ENCODE data around the gene PRDM16. TPM values are rescaled to one million over a fixed set of nuclear protein-coding genes. Genes with fewer than 3 reads are reported as not detected.

Gene PRDM16
- polyA plus RNA-seq, 1 donor from 2014 or later = 0.21 TPM

DNA sequence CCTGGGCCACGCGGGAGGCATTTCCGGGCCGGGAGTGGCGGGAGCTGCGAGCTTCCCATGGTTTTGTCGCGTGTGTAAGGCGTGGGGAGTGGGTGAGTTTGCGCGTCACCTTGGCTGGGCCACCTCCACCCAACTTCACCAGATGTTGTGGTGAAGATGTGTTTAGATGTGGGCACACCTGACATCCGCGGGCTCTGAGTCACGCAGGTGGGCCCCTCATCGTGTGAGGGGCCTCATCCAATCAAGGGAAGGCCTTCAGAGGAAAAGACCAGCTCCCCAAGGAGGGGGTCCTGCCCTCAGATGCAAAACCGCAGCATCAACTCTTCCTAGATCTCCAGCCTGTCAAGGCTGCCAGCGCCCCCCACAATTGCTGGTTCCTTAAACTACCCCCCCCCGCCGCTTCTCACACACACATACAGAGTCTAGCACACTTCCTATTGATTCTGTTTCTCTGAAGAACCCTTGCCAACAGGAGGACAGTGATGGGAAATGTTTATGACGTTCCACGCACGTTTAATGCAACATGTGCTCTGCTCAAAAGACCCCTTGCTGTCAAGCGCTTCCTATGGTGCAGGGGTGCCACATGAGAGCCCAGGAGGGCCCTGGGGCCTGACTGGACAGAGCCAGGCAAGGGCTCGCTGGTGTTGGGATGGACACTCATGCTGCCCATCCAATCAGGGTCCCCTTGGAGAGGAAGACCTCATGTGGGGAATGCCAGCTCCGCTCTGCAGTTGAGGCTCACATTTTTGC, 35.8 kb upstream of the PRDM16 start:
- Histone ChIP-seq H3K27ac (ENCODE audit: low read length) (no peak overlapping the region), H3K27me3 (ENCODE audit: insufficient read depth, low read depth, low read length) (no peaks in the 10 kb centered on the region), H3K9me3 (ENCODE audit: low read length) (no peaks in the 10 kb centered on the region)

DNA sequence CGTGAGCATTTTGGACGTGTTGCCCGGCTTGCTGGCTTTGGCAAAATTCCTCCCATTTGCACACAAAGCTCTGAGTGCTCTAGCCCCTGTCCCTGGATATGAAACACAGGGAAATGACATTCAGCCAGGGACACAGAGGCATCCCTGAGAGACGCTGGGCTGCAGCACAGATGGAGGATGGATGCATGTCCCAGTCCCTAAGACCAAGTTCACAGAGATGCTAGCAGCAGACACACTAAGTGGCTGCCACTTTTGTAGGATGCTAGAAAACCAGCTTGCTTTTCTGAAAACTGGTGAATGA, 35.3 kb upstream of the PRDM16 start:
- TF ChIP-seq, protein P1, sequence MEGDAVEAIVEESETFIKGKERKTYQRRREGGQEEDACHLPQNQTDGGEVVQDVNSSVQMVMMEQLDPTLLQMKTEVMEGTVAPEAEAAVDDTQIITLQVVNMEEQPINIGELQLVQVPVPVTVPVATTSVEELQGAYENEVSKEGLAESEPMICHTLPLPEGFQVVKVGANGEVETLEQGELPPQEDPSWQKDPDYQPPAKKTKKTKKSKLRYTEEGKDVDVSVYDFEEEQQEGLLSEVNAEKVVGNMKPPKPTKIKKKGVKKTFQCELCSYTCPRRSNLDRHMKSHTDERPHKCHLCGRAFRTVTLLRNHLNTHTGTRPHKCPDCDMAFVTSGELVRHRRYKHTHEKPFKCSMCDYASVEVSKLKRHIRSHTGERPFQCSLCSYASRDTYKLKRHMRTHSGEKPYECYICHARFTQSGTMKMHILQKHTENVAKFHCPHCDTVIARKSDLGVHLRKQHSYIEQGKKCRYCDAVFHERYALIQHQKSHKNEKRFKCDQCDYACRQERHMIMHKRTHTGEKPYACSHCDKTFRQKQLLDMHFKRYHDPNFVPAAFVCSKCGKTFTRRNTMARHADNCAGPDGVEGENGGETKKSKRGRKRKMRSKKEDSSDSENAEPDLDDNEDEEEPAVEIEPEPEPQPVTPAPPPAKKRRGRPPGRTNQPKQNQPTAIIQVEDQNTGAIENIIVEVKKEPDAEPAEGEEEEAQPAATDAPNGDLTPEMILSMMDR (IDR thresholded peaks at IDR 0.05; ENCODE audit: poor library complexity, severe bottlenecking) = no peak
- TF ChIP-seq MXI1 (conservative IDR thresholded peaks at IDR 0.05; ENCODE audit: poor library complexity, severe bottlenecking) (no peak), TAF1 (IDR thresholded peaks at IDR 0.05; ENCODE audit: low read depth) (no peak), EP300 (conservative IDR thresholded peaks at IDR 0.05; ENCODE audit: poor library complexity, severe bottlenecking) (no peak), EZH2 (IDR thresholded peaks at IDR 0.05; ENCODE audit: borderline replicate concordance, insufficient read depth, low read length, poor library complexity, severe bottlenecking) (no peak), SMC3 (conservative IDR thresholded peaks at IDR 0.05; ENCODE audit: poor library complexity) (no peak), POLR2AphosphoS5 (IDR thresholded peaks at IDR 0.05) (no peak), RAD21 (conservative IDR thresholded peaks at IDR 0.05) (no peak)
- TF ChIP-seq, protein P2, sequence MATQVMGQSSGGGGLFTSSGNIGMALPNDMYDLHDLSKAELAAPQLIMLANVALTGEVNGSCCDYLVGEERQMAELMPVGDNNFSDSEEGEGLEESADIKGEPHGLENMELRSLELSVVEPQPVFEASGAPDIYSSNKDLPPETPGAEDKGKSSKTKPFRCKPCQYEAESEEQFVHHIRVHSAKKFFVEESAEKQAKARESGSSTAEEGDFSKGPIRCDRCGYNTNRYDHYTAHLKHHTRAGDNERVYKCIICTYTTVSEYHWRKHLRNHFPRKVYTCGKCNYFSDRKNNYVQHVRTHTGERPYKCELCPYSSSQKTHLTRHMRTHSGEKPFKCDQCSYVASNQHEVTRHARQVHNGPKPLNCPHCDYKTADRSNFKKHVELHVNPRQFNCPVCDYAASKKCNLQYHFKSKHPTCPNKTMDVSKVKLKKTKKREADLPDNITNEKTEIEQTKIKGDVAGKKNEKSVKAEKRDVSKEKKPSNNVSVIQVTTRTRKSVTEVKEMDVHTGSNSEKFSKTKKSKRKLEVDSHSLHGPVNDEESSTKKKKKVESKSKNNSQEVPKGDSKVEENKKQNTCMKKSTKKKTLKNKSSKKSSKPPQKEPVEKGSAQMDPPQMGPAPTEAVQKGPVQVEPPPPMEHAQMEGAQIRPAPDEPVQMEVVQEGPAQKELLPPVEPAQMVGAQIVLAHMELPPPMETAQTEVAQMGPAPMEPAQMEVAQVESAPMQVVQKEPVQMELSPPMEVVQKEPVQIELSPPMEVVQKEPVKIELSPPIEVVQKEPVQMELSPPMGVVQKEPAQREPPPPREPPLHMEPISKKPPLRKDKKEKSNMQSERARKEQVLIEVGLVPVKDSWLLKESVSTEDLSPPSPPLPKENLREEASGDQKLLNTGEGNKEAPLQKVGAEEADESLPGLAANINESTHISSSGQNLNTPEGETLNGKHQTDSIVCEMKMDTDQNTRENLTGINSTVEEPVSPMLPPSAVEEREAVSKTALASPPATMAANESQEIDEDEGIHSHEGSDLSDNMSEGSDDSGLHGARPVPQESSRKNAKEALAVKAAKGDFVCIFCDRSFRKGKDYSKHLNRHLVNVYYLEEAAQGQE (IDR thresholded peaks at IDR 0.05; ENCODE audit: borderline replicate concordance) = no peak
- no peaks in the 10 kb centered on the region for H3K9me3 ChIP-seq (ENCODE audit: low read length)
- H3K9me2 ChIP-seq (ENCODE audit: insufficient read depth, low read length) = no peaks in the 10 kb centered on the region
- H3K79me2 ChIP-seq (replicated peaks; ENCODE audit: insufficient read depth, low read length) = no peaks in the 10 kb centered on the region
- no peaks in the 10 kb centered on the region for H3K36me3 ChIP-seq (ENCODE audit: insufficient read depth, low read length)
- no peak overlapping the region for H3K4me2 ChIP-seq (ENCODE audit: low read length)
- no peak overlapping the region for H2AFZ ChIP-seq (ENCODE audit: low read depth, low read length)
- H3K27ac ChIP-seq (ENCODE audit: low read length) = no peak overlapping the region
- H3F3A ChIP-seq (ENCODE audit: insufficient read depth, low read length, poor library complexity, severe bottlenecking) = no peaks in the 10 kb centered on the region
- H3K27me3 ChIP-seq (ENCODE audit: insufficient read depth, low read depth, low read length) = no peaks in the 10 kb centered on the region
- no peak overlapping the region for H3K9ac ChIP-seq (ENCODE audit: low read length)
- no peaks in the 10 kb centered on the region for H4K20me1 ChIP-seq (ENCODE audit: insufficient read depth)
- no peak overlapping the region for H3K4me3 ChIP-seq (ENCODE audit: low read length)

More for the DNA sequence above, 35.8 kb upstream of the PRDM16 start:
- Histone ChIP-seq H3K9me2 (ENCODE audit: insufficient read depth, low read length) (no peaks in the 10 kb centered on the region), H2AFZ (ENCODE audit: low read depth, low read length) (no peak overlapping the region), H3K36me3 (ENCODE audit: insufficient read depth, low read length) (no peaks in the 10 kb centered on the region), H3F3A (ENCODE audit: insufficient read depth, low read length, poor library complexity, severe bottlenecking) (no peaks in the 10 kb centered on the region), H3K9ac (ENCODE audit: low read length) (no peak overlapping the region), H3K4me2 (ENCODE audit: low read length) (no peak overlapping the region), H3K79me2 (replicated peaks; ENCODE audit: insufficient read depth, low read length) (no peaks in the 10 kb centered on the region), H4K20me1 (ENCODE audit: insufficient read depth) (no peaks in the 10 kb centered on the region), H3K4me3 (ENCODE audit: low read length) (no peak overlapping the region)
- TF ChIP-seq, protein P2 (IDR thresholded peaks at IDR 0.05; ENCODE audit: borderline replicate concordance) = no peak
- no peak for TF ChIP-seq SMC3 (conservative IDR thresholded peaks at IDR 0.05; ENCODE audit: poor library complexity)

Measured in neural cell (in vitro differentiated cells).